ENCODE measurements around the gene ARRDC4.

Gene ARRDC4

DNA sequence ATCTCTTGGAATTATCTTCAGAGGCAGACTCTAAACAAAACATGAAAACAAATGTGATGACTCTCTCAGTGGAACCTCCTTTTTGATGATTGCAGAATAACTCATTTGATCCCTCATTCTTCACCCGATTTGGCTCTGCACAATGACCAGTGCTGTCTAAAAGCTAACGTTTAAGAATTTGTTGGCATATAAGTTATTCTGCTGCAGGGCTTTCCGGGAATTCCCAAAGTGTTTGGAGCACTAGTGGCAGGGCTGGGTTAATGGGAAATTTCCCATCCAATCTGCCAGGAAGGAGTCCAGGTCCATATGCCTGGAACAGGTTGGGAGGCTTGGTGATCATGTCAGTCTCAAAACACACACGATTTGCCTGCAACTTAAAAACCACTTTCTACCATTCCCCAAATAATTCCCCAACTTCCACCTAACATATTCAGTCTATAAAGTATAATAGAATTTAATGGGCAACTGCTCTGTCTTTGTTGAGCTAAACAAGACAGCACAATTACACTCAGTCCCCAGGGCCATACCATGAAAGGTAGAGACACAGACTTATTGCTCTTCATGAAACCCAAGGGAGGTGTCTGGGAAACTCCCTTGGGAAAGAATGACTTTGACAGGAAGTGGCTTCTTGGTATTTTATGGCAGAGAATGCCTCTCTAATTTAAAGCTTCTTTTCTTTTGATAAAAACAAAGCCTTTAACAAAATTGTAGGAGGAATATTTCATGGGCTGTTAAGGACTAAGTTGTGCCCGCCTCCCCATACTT lies 38.0 kb downstream of the ARRDC4 start:
- DNase-seq (ENCODE audit: low read depth): no peak

DNA sequence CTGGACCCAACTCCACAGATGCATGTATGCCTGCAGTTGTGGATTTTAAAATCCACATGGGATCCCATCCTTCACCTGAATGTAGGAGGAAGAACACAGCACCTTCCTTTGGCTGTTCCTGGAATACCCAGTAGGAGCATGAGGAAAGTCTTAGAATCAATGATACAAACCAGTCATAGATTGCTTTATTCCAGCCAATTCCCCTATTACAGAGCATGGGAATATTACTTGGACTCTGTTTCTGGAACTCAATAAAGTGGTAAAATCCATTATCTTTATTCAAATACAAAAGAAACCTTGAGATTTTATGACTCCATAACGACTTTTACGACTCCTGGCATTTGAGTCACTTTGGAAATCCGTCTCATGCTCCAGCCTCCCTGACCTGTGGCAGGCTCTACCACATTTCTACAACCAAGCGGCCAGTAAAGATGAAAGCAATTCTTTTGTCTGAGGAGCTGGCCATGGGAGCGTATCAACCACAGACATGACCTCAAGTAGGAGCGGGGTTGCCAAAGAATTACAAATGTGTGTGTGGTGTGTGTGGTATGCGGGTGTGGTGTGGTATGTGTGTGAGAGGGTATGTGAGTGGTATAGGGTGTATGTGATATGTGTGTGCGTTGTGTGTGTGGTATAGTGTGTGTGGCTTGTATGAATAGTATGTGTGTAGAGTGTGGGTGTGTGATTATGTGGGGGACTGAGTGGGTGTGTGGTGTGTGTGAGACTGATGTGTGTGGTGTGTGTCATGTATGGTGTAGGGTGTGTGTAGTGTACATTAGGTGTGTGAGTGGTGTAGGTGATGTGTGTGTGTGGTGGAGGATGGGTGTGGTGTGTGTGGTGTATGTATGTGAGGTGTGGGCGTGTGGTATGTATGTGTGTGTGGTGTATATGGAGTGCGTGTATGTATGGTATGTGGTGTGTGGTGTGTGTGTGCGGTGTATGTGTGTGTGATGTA lies 40.0 kb downstream of the ARRDC4 start:
- DNase-seq (ENCODE audit: low read depth): no peak

DNA sequence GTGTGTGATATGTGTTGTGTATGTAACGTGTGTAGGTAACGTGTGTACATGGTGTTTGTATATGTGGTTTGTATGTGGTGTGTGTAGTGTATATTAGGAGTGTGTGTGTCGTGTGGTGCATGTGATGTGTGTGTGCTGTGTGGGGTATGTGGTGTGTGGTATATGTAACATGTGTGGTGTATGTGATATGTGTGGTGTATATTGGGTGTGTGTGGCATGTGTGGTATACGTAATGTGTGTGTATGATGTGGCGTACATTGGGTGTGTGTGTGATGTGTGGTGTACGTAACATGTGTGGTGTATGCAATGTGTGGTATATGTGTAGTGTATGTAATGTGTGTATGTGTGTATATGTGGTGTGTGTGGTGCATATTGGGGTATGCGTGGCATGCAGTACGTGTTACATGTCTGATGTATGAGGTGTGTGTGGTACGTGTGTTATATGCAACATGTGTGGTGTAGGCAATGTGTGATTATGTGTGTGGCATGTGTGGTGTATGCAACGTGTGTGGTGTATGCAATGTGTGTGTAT lies 41.2 kb downstream of the ARRDC4 start:
- no peak for DNase-seq (ENCODE audit: low read depth)

DNA sequence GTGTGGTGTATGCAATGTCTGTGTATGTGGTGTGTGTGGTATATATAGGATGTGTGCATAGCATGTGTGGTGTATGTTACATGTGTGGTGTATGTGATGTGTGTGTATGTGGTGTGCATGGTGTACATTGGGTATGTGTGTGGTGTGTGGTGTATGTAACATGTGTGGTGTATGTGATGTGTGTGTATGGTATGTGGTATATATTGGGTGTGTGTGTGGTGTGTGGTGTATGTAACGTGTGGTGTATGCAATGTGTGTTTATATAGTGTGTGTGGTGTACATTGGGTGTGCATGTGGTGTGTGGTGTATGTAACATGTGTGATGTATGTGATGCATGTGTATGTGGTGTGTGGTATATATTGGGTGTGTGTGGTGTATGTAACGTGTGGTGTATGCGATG lies 41.9 kb downstream of the ARRDC4 start:
- no peak for DNase-seq (ENCODE audit: low read depth)

DNA sequence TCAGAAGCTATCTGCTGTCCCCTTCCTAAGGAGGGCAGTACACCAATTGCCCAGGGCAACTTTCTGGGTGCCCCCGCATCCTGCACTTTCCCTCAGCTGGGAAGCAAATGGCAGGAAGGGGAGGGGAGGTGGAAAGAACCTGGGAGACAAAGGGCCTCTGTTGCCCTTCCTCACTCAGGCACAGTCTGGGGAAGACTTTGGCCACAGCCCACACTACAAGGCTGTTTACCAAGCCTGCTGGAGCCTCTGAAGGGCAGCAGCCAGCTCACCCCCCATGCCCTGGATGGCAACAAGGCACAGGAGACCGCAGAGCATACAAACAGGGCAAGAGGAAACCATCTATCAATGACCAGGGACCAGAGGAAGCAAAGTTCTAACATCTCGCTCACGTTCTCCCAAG lies 42.4 kb downstream of the ARRDC4 start:
- no peak for DNase-seq (ENCODE audit: low read depth)

DNA sequence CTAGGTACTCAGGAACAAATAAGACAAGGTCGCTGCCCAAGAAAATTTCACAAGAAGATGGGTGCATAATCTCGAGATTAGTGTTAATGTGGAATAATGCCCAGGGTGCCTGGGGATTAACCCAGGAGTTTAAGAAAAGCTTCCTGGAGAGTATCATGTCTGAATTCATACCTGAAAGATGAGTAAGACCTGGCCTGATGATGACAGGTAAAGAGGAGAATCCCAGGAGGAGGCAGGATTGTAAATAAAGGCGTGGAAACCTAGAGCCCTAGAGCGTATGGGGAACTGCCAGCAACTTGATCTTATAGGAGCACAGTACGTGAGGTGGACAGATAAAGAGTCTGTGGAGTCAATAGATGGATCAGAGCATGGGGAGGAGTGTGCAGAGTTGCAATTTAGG lies 43.0 kb downstream of the ARRDC4 start:
- no peak for DNase-seq (ENCODE audit: low read depth)

DNA sequence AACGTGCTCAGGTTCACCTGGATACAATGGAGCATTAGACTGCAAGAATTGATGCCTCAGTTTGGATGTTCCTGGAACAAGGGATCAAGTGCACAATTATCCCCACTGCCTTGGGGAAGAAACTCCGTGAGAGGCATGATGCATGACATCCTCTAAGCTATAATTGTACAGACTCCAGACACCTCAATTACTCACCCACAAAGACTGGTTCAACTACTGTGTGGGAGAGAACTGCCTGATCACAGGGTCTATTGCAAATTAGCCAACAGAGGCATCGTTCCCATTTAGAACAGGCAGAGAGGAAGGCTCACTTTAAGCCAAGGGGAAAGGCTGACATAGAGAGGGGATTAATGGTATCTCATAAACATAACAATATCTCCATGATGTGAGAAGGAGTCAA lies 43.5 kb downstream of the ARRDC4 start:
- no peak for DNase-seq (ENCODE audit: low read depth)

DNA sequence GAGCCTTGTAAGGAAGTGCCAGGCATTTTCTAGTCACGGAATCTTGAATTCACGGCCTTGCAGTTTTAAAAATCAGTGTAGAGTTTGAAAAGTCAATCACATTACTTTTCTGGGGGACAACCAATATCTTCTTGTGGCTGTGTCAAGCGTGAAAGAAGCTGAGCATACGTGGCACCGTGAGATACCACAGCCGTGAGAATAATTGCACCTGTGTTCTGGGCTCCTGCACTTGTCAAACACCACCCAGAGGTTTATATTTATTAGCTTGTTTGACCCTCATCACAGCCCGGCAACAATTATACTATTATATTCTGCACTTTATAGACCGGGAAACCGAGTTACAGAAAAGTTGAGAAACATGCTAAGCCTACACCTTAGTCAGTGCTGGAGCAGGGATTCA lies 45.2 kb downstream of the ARRDC4 start:
- DNase-seq (ENCODE audit: low read depth): no peak

DNA sequence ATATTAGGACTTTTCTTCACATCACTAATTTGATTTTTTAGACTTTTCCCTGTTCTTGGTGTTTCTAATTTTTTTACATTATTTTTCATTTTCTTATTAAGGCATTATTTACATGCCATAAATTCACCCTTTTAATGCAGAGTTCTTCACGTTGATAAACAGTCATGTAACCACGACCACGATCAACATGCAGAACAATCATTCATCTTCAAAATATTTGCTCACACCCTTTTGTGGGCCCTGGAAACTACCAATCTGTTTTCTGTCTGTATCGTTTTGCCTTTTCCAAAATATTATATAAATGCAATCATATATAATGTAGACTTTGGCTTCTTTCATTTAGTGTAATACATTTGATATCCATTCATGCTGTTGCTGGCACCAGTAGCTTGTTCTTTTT lies 48.7 kb downstream of the ARRDC4 start:
- no peak for DNase-seq (ENCODE audit: low read depth)

DNA sequence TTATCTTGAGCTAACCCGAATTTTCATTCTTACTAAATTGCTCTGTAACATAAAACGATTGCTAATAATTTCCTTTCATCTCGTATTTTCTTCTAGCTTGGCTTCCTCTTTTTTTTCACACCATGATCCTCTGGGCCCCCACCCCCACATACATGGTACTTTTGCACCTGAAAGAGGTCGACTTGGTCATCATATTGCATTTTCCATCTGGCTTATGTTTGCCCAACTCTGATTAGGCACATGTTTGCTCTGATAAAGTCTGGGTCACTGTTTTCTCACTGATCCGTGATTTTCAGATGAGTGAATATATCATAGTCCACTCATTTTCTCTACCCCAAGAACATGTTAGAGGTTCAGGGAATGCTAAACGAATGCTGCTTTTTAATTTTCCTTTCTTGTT lies 49.5 kb downstream of the ARRDC4 start:
- no peak for DNase-seq (ENCODE audit: low read depth)

DNA sequence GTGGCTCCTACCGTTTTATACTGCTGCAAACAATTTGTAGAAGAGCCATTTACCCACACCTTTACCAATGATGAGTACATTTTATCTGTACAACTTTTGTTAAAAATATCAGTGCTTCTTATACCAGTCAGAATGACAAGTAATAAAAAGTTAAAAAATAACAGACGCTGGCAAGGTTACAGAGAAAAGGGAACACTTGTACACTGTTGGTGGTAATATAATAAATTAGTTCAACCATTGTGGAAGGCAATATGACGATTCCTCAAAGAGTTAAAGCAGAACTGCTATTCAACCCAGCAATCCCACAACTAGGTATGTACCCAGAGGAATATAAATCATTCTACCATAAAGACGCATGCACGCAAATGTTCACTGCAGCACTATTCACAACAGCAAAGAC lies 51.9 kb downstream of the ARRDC4 start:
- DNase-seq (ENCODE audit: low read depth): no peak

DNA sequence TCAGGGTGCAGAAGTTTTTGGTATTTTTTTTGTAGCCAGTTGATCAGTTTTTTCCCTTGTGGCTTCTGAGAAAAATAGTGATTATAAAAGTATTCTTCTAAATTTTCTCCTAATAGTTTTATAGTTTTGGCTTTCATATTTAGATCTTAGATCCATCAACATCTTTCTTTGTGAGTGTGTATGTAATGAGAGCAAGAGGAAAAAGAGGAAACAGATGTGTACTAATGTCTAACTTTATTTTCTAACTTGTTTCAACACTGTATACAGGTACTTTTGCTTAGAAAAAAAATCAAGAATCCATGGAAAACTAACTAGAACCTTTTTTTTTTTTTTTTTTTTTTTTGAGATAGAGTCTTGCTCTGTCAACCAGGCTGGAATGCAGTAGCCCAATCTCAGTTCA lies 53.1 kb downstream of the ARRDC4 start:
- no peak for DNase-seq (ENCODE audit: low read depth)

DNA sequence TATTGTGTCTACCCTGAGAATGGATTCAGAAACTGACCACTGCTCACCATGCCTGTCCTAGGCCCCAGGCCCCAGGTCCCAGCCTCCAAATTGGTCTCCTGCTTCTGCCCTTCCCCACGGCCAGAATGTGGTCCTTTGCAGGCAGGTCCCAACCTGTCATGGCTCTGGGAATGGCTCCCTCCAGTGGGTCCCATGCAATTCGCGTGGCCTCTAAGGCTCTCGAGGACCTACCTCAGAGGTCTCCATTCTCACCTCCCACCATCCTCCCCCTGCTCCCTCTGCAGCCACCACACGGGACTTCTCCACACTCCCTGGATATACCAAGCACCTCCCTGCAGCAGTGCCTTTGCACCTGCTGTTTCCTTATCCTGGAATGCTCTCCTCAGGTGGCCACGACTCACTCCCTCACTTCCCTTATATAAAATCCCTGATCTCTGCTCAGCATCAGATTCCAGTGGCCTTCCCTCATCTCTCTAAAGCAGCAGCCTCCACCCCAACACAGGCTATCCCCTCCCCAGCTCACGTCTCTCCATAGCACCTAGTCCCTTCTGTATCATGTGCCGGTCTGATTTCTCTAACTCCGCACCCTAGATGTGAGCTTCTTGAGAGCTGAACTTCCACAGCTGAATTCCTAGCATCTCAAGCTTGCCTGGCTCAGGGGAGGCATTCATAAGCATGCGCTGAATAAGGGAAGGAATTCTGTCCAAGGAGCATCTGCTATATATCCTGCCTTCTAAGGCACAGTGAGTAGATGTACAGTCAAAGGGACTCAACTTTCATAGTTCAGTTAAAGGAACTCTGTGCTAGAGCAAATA lies 56.9 kb downstream of the ARRDC4 start:
- DNase-seq (ENCODE audit: low read depth): no peak

DNA sequence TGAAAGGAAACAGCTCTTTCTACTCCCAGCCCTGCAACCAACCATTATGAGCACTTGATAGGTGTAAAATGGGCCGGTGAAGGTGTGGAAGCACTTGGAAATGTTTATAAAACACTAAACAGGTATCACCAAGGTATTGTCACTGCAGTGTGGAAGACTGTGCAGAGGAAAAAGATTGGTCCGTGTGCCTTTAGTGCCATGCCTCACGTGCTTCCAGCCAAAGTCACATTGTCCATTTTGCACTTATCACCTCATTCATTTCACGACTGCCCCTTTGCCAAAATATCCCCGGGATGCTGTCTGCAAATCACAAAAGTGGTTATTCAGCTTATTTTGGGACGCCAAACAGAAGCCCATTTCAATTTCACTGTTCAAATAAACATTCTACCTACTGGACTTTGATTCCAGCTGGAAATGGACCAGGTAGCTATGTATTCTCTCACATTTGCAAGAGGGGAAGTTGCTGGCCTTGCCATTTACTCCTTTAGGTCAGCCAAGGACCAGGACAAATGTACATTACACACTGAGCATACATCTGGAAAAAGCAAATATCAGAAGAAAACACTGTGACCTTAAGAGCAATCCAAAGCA lies 58.4 kb downstream of the ARRDC4 start:
- DNase-seq (ENCODE audit: low read depth): no peak

Data from stromal cell of bone marrow (primary cell).